Osteocyte (in vitro differentiated cells): ENCODE results near the gene STX4. TPM values are rescaled to one million over a fixed set of nuclear protein-coding genes. Genes with fewer than 3 reads are reported as not detected.

ENCODE experiments used
- DNase-seq: peaks from one replicate; pipeline ENCODE4 v3.0.0; 2021; ENCODE audit warnings: mixed read lengths; ENCODE audit not compliant: unreplicated experiment; ENCODE audit errors: extremely low spot score
- H3K27ac Mint-ChIP-seq: one replicate; pipeline ENCODE4 v1.8.0; 2021; ENCODE audit warnings: mild to moderate bottlenecking, mixed read lengths; ENCODE audit not compliant: unreplicated experiment
- H3K27me3 Mint-ChIP-seq: one replicate; pipeline ENCODE4 v1.8.0; 2021; ENCODE audit warnings: mixed read lengths; ENCODE audit not compliant: unreplicated experiment
- H3K36me3 Mint-ChIP-seq: one replicate; pipeline ENCODE4 v1.8.0; 2021; ENCODE audit warnings: mixed read lengths; ENCODE audit not compliant: unreplicated experiment
- H3K4me1 Mint-ChIP-seq: one replicate; pipeline ENCODE4 v1.8.0; 2021; ENCODE audit warnings: mixed read lengths; ENCODE audit not compliant: unreplicated experiment
- H3K4me3 Mint-ChIP-seq: one replicate; pipeline ENCODE4 v1.8.0; 2021; ENCODE audit warnings: mild to moderate bottlenecking, moderate library complexity, mixed read lengths; ENCODE audit not compliant: unreplicated experiment
- H3K9me3 Mint-ChIP-seq: one replicate; pipeline ENCODE4 v1.8.0; 2021; ENCODE audit warnings: mixed read lengths; ENCODE audit not compliant: unreplicated experiment
- CTCF ChIP-seq: fragments of 200-600 bp; sonication (generic); IDR thresholded peaks from 2 replicates; pipeline ENCODE4 v1.5.0; 2021; ENCODE audit warnings: antibody characterized with exemption, mild to moderate bottlenecking, moderate library complexity
- total RNA-seq: library from RNA; stranded (reverse); gene quantifications from 2 replicates; pipeline ENCODE4 v1.2.1, GENCODE V29; 2021

Gene STX4
- total RNA-seq, 1 donor from 2014 or later: 53.4 TPM

GRCh38 chr16:31086629-31086906 is 53.2 kb downstream of the STX4 start:
- Mint-ChIP-seq H3K9me3 (no peaks in the 10 kb centered on the region), H3K4me1 (peaks cover 4% of the 10 kb centered on the region), H3K27me3 (no peaks in the 10 kb centered on the region), H3K4me3 (no peak overlapping the region), H3K27ac (no peak overlapping the region), H3K36me3 (peaks cover 8% of the 10 kb centered on the region)
- no peak for DNase-seq
- TF ChIP-seq CTCF: no peak

GRCh38 chr16:31087481-31087880 is 54.1 kb downstream of the STX4 start:
- H3K9me3 Mint-ChIP-seq: no peaks in the 10 kb centered on the region
- H3K4me1 Mint-ChIP-seq: peaks cover 6% of the 10 kb centered on the region
- TF ChIP-seq CTCF: no peak
- H3K27ac Mint-ChIP-seq: no peak overlapping the region
- no peak overlapping the region for H3K4me3 Mint-ChIP-seq
- peaks cover 8% of the 10 kb centered on the region for H3K36me3 Mint-ChIP-seq
- no peaks in the 10 kb centered on the region for H3K27me3 Mint-ChIP-seq
- DNase-seq: no peak

DNA sequence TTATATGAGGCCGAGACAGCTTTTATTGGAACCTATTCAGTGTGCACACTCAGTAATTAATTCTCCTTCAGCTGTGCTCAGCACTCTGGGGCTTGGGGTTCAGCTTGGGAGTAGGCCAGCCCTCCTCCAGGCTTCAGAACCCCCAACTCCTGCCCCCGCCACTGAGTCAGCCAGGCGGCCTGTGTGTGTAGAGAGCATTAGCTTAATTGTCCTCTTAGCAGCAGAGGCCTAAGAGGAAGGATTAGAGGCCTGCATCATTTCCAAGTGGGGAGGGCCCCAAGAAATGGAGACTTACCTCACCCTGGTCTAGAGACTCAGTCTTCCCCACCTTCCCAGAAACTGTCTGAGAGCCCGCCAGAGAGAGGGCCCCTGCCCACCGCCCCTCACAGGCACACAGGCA is 54.6 kb downstream of the STX4 start:
- Mint-ChIP-seq H3K4me3 (no peak overlapping the region), H3K9me3 (no peaks in the 10 kb centered on the region), H3K27ac (no peak overlapping the region), H3K4me1 (peaks cover 10% of the 10 kb centered on the region), H3K27me3 (no peaks in the 10 kb centered on the region), H3K36me3 (peaks cover 8% of the 10 kb centered on the region)
- no peak for DNase-seq
- TF ChIP-seq CTCF: no peak

- TF ChIP-seq CTCF: no peak
- Mint-ChIP-seq H3K4me3 (no peak within 1 kb of the TSS), H3K36me3 (peaks cover 6% of the 10 kb centered on the region), H3K27ac (no peak within 1 kb of the TSS), H3K9me3 (no peaks in the 10 kb centered on the region), H3K4me1 (peaks cover 15% of the 10 kb centered on the region), H3K27me3 (no peaks in the 10 kb centered on the region)
- no peak for DNase-seq
Observed at GRCh38 chr16:31088459-31089183, 55.3 kb downstream of the STX4 start, which contains the start of gene PRSS53. TSS of gene PRSS53 (minus strand) at chr16:31088943. CDS start at chr16:31088809, 134 bp downstream.

DNA sequence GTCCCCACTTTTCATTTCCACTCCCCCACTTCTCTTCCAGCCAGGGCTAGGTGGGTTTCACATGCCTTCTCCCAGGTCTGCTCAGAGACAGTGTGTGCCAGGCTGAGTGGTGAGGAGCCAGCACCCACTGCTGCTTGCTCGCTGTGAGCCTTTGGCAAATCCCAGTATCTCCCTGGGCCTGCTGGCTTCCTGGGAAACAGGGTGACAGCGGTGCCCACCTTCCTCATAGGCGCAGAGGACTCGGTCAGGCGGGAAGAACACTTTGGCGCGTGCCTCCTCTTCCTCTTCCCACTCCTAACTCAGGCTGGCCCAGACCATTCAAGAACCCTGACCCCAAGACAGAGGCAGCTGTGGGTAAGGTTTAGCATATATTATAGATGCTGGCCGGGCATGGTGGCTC is 55.8 kb downstream of the STX4 start:
- TF ChIP-seq CTCF: no peak
- DNase-seq: no peak
- H3K36me3 Mint-ChIP-seq: peaks cover 6% of the 10 kb centered on the region
- H3K27me3 Mint-ChIP-seq: no peaks in the 10 kb centered on the region
- peaks cover 20% of the 10 kb centered on the region for H3K4me1 Mint-ChIP-seq
- no peaks in the 10 kb centered on the region for H3K9me3 Mint-ChIP-seq
- H3K4me3 Mint-ChIP-seq: no peak overlapping the region
- H3K27ac Mint-ChIP-seq: no peak overlapping the region

Other genes starting within 250 kb of the STX4 start
- gene ZNF629, start 246.4 kb upstream of the STX4 start, total RNA-seq: 26.7 and 27.2 TPM in 2 replicates
- 37.6 and 38.1 TPM in 2 replicates for gene BCL7C, start 139.5 kb upstream of the STX4 start, total RNA-seq
- gene CTF1, start 136.9 kb upstream of the STX4 start, total RNA-seq: 5.1 and 6.0 TPM in 2 replicates
- gene FBXL19, start 110.0 kb upstream of the STX4 start, total RNA-seq: 23.1 and 24.3 TPM in 2 replicates
- gene ORAI3, start 84.5 kb upstream of the STX4 start, total RNA-seq: 25.2 and 30.0 TPM in 2 replicates
- 20.1 and 22.6 TPM in 2 replicates for gene SETD1A, start 75.8 kb upstream of the STX4 start, total RNA-seq
- gene HSD3B7, start 48.4 kb upstream of the STX4 start, total RNA-seq: 7.5 and 7.6 TPM in 2 replicates
- gene STX1B, start 22.9 kb upstream of the STX4 start, total RNA-seq: 1.8 and 4.5 TPM in 2 replicates
- gene ZNF668, start 40.7 kb downstream of the STX4 start, total RNA-seq: 13.2 and 13.5 TPM in 2 replicates
- gene ZNF646, start 40.9 kb downstream of the STX4 start, total RNA-seq: 18.4 and 22.5 TPM in 2 replicates
- gene PRSS53, start 55.4 kb downstream of the STX4 start, total RNA-seq: 2.8 and 3.2 TPM in 2 replicates
- 141 and 148 TPM in 2 replicates for gene VKORC1, start 61.2 kb downstream of the STX4 start, total RNA-seq
- 38.8 and 39.3 TPM in 2 replicates for gene BCKDK, start 74.8 kb downstream of the STX4 start, total RNA-seq
- gene KAT8, start 84.1 kb downstream of the STX4 start, total RNA-seq: 56.0 and 56.5 TPM in 2 replicates
- gene PRSS8, start 102.2 kb downstream of the STX4 start, total RNA-seq: not detected in 2 replicates
- gene PRSS36, start 116.5 kb downstream of the STX4 start, total RNA-seq: 0.67 and 0.76 TPM in 2 replicates
- gene FUS, start 146.6 kb downstream of the STX4 start, total RNA-seq: 334 and 346 TPM in 2 replicates
- 5.5 and 6.1 TPM in 2 replicates for gene PYCARD, start 169.2 kb downstream of the STX4 start, total RNA-seq
- not detected in 2 replicates for gene TRIM72, start 180.6 kb downstream of the STX4 start, total RNA-seq
- gene PYDC1, start 183.6 kb downstream of the STX4 start, total RNA-seq: not detected in 2 replicates
- gene ITGAM, start 226.4 kb downstream of the STX4 start, total RNA-seq: not detected in 2 replicates